HG03565 (cell line): ENCODE results near the gene GMCL1.

Experiments
- ATAC-seq: cut with Tn5 transposase; IDR thresholded peaks from one replicate; pipeline ENCODE4 v1.9.1; 2021; ENCODE audit warnings: mild to moderate bottlenecking, moderate library complexity; ENCODE audit not compliant: unreplicated experiment

The GMCL1 gene

GRCh38 chr2:69923116-69923515 lies 93.7 kb downstream of the GMCL1 start:
- no peak for ATAC-seq

- ATAC-seq, result no peak
These were observed 97.5 kb downstream of the GMCL1 start for GRCh38 chr2:69926849-69927515.
